NCI-H748 treated with DMSO at 0.1 percent for 48 hours (cell line): ENCODE results near the gene PPFIBP1.
"Not testable (repeated sequence)": the region's sequence is repeated elsewhere in the genome, so short reads cannot be mapped to it uniquely, and the experiment has no call there.

Source experiments
- DNase-seq: peaks from one replicate; lab custom pipeline; 2025; lab: John Stamatoyannopoulos, UW

The PPFIBP1 gene

DNA sequence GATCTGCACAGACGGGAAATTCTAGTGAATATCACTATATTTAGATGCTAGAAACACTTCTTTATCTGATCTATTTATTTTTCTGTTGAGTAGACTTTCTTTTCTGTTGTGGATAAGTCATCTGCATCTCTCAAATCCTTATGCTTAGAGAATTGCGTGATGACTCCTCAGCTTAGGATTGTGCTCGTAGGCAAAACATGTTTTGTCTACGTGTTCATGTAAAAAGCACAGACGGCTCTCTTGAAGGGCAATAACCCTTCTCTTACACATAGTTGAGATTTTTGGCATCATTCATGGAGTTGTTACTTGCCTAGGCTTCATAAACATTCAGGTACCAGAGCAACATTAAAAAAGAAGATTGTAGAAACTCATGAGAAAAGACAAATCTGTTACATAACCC lies 18.6 kb downstream of the PPFIBP1 start:
- no peak for DNase-seq

DNA sequence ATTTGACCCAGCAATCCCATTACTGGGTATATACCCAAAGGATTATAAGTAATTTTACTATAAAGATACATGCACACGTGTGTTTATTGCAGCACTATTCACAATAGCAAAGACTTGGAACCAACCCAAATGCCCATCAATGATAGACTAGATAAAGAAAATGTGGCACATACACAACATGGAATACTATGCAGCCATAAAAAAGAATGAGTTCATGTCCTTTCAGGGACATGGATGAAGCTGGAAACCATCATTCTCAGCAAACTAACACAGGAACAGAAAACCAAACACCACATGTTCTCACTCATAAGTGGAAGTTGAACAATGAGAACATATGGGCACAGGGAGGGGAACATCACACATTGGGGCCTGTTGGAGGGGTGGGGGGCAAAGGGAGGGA lies 20.9 kb downstream of the PPFIBP1 start:
- DNase-seq, result not testable (repeated sequence)

DNA sequence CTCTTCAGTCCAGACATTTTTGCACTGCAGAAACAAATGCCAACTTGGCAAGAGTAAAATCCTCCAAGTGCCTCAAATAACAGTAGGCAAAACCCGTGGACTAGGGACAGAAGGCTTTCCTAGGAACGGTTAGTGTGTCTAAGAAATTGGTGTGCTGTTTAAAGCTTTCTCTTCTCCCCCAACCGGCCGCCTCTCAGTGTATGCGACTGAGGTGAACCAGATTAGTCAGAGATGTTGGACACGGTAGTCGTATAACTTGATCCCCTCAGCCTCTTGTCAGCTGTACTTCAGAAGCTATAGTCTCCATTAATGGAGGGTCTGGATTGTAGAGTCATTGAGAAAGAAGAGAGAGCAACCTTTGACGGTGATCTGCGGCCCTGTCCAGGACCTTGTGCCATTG lies 21.7 kb downstream of the PPFIBP1 start:
- DNase-seq, result no peak

DNA sequence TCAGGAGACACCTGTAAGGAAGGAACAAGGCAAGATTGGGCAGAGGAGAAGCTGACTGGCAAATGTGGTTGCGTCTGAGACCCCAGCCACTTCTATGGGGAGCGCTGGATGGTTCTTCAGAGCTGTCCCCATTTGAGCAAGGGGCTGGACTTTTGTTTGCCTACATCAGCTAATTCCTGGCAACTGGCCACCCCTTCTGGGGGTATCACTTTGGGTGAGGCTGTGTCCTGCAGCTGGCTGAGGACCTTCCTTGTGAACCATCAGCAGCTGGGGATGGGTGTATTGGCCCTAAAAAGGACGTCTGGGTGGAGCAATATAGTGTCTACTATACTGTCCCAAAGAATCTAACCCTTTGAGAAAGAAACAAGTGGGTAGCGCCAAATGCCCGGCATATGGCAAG lies 23.6 kb downstream of the PPFIBP1 start:
- DNase-seq, result no peak

DNA sequence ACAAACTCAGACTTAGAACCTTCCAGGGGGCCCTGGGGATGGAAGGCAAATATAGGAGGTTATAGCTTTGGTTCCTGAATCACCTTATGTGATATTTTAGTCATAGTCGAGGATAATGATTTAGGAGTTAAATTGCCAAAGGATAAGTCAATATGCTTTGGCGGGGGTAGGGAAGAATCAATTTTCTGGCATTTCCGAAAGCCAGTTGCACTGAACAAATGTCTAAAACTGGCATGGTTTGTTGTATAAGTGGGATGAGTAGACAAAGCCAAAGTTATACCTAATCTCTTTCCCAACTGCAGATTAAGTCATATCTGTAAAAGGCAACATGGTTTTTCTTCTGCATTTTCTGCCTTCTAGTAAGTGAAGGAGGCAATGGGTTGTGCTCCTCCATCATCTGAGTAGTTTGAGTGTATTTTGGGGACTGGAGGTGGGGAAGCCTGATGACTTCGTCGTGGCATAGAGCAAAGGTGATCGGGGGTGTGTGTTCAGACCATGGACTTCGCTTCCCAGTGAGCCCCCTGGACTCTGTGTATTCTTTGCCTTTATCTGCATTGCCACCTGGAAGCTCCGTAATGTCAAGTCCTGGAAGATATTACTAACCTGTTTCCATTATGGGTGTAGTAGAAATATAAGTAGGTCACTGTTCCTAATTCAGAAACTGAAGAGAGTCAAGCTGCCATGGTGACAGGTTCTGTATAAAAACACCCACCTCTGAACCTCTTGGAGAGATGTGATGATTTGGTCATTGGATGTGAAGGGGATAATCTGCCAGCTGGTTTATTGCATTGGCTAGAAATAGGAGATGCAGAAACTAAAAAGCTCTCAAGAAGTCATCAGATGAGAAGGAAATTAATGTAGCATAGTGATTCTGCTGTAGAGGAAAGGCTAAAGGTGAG lies 24.5 kb downstream of the PPFIBP1 start:
- no peak for DNase-seq

DNA sequence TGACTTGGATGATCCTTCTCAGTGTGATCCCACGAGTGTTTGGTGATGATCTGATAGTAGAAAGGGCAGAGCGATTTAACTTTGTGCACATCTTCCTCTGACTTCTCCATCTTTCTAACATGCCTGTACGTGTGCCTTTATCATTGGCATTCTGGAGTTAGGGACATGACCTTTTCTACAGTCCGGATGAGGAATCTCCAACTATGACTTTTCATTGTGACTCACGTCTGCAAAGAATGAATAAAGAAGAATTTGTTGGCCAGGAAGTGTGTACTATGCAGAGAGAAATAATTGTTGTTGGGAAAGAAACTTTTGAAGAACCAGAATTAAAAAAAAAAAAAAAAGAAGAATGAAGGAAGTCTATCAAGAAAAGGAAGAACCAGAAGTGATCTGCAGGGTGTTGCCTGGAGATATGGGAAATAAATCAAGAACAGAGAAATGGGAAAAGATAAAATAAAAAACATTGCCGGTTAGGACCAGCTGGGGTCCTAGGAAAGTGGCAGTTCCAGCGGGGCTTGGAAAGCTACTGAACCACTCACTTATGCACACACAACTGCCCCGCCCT lies 25.3 kb downstream of the PPFIBP1 start:
- no peak for DNase-seq

DNA sequence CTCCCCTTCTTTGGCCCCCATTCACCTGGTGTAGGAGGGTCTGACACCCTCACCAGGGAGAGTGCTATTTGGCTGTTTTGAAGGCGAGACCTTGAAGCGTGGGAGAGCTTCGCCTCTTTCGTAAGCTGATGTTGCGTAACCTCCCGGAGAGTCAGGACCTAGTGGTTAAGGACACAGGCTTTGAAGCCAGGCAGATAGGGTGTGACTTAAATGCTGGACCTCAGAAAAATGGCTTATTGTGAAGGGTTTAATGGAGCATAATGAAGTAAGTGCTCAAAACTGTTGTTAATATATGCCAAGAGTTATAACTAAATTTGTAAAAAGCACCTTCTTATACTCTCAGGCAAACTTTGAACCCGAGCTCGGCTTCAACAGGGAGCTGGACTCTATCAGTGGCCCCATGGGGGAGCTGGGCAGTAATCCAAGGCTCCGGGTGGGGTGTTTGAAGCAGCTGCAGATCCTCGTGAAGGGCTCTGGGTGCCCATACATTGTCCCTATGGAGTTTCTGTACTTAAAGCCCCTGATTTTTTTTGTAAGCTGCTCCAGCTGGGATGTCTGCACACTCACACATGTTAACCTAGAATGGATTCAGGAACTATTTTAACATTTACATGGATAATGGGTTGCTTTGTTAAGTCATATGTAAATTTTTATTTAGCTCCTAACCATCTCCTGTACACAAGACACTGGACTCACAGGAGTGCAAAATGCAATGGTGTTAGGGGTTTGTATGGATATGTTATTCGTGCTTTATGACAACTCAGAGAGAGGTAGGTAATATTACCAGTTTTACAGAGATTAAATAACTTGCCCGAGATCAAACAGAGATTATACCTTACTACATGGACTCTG lies 26.0 kb downstream of the PPFIBP1 start:
- DNase-seq, result no peak

GRCh38 chr12:27550653-27550975 lies 26.6 kb downstream of the PPFIBP1 start:
- no peak for DNase-seq

- DNase-seq, result no peak
These were observed 27.3 kb downstream of the PPFIBP1 start for GRCh38 chr12:27551172-27551840.

DNA sequence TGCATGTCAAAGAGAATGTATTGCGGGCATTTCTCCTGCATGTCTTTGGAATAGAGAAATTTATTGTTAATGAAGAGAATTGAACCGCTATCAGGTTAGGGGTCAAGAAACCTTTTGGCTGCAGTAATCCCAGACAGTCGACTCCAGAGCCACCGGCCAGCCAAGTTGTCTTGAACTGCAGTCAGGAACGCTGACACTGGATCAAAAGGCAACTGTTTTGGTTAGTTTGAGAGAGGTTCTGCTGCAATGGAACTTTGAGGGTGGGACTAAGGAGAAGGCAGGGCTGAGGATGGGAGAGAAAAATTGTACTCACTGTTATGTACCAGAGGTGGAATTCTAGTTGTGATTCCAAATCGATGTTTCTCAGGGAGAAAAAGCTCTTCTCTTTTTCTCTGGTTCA lies 28.2 kb downstream of the PPFIBP1 start:
- no peak for DNase-seq

- no peak for DNase-seq
These were observed 29.0 kb downstream of the PPFIBP1 start for GRCh38 chr12:27552886-27553560.

DNA sequence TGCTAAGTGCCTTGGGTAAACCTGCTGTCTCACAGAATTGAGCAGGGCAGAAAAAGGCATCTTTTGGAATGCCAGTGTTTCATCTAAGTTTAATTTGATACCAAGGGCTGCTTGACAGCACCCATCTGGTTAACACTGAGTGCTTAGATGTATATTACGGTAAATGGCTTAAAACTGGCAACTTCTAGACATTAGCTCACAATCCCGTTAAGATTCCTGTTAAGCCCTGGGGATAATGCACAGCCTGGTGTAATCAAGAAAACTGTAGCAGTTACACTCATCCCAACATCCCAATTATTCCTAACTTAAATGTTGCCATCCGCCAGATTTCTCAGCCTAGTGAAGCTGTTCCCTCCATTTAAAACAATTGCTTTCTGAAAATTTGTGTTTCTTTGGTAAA lies 29.9 kb downstream of the PPFIBP1 start:
- no peak for DNase-seq

- DNase-seq, result no peak
These were observed 30.6 kb downstream of the PPFIBP1 start for GRCh38 chr12:27554421-27555186.

DNA sequence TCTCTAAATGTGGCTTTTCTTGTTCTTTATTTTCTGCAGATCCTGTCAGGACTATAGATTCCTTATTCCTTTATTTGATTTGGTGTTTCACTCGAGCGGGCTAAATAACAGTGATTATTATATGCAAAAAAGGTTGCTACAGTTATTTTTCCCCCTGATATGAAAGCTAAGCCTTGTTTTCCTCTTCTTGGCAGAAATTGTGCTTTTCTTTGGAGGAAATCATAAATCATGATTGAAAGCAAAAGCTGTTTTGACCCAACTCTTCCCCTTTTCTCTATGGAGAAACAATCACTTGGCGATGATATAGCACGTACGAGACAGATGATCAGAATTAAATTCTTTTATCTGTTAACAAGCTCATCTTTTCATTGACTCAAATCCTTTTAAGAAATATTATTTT lies 31.4 kb downstream of the PPFIBP1 start:
- no peak for DNase-seq

GRCh38 chr12:27555925-27556778 lies 32.1 kb downstream of the PPFIBP1 start:
- no peak for DNase-seq

GRCh38 chr12:27560126-27560525 lies 36.1 kb downstream of the PPFIBP1 start:
- no peak for DNase-seq

DNA sequence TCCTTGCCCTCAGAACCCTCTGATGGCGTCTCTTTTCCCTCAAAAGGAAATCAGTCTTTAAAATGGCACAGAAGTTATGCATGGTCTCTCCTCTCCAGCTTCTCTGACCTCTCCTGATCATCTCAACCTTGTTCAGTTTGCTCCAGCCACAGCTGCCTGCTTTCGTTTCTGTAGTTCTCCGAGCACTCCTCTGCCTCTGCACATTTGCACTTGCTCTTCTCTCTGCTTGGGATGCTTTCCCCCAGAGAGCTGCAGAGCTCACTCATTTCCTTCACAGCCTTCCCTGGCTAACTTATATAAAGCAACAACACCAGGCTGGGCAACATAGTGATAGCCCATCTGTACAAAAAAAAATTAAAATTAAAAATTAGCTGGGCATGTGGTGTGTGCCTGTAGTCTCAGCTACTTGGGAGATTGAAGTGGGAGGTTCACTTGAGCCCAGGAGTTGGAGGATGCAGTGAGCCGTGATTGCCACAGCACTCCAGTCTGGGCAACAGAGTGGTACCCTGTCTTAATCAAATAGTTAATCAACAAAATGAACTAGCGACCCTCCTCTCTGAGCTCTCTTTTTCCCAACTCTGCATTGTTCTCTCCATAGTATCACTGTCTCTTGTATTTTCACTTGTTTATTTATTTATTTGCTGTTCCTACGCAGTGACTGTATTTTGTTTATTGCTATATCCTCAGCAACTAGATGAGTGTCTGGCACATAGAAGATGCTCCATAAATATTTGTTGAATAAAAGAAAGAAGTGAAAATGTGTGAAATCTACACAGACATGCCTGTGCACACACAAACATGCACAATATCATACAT lies 37.7 kb downstream of the PPFIBP1 start:
- no peak for DNase-seq

- DNase-seq, result no peak
These were observed 40.7 kb downstream of the PPFIBP1 start for GRCh38 chr12:27564612-27565213.

- DNase-seq, result no peak
These were observed 42.2 kb downstream of the PPFIBP1 start for GRCh38 chr12:27566159-27566558.
